Measurements from ENCODE around the gene LRIG1.

- TF ChIP-seq POLR2AphosphoS5 (IDR thresholded peaks at IDR 0.05; ENCODE audit: low read depth, low read length) (no peak), SIN3A (IDR thresholded peaks at IDR 0.05; ENCODE audit: borderline replicate concordance, insufficient read depth, low read length) (no peak), REST (IDR thresholded peaks at IDR 0.05; ENCODE audit: insufficient read depth in 1 of 2, low read depth in 2 of 2, low read length in 2 of 2) (no peak)
Observed at GRCh38 chr3:66392512-66392911, 108.3 kb downstream of the LRIG1 start.

Data from PFSK-1 (cell line).